ENCODE data around the gene GALNS.
"Not testable (repeated sequence)": the region's sequence is repeated elsewhere in the genome, so short reads cannot be mapped to it uniquely, and the experiment has no call there.

GALNS gene

GRCh38 chr16:88775825-88776224, 80.9 kb downstream of the GALNS start:
- Histone ChIP-seq H3K4me1 (peaks cover 6% of the 10 kb centered on the region), H3K27ac (no peak overlapping the region), H3K79me2 (peaks cover 10% of the 10 kb centered on the region)

GRCh38 chr16:88774544-88775393, 82.0 kb downstream of the GALNS start:
- no peak for TF ChIP-seq CTCF (IDR thresholded peaks at IDR 0.05)
- H3K4me2 ChIP-seq (ENCODE audit: low read length) = no peak overlapping the region
- H3K9ac ChIP-seq = no peak overlapping the region
- no peak overlapping the region for H3K4me3 ChIP-seq (ENCODE audit: low read depth, low read length)
- H3K9me3 ChIP-seq (ENCODE audit: control insufficient read depth, low read length) = no peaks in the 10 kb centered on the region
- no peak overlapping the region for H2AFZ ChIP-seq
- peaks cover 15% of the 10 kb centered on the region for H3K79me2 ChIP-seq
- no peak overlapping the region for H3K27ac ChIP-seq
- H3K4me1 ChIP-seq = peaks cover 13% of the 10 kb centered on the region
- no peaks in the 10 kb centered on the region for H3K36me3 ChIP-seq (ENCODE audit: control insufficient read depth, insufficient read depth, low read length)
- no peaks in the 10 kb centered on the region for H3K27me3 ChIP-seq (ENCODE audit: control insufficient read depth, insufficient read depth, low read length)

More at GRCh38 chr16:88775825-88776224, 80.9 kb downstream of the GALNS start:
- no peaks in the 10 kb centered on the region for H3K9me3 ChIP-seq (ENCODE audit: control insufficient read depth, low read length)
- no peaks in the 10 kb centered on the region for H3K36me3 ChIP-seq (ENCODE audit: control insufficient read depth, insufficient read depth, low read length)
- no peaks in the 10 kb centered on the region for H3K27me3 ChIP-seq (ENCODE audit: control insufficient read depth, insufficient read depth, low read length)
- no peak overlapping the region for H3K4me2 ChIP-seq (ENCODE audit: low read length)
- H3K4me3 ChIP-seq (ENCODE audit: low read depth, low read length) = no peak overlapping the region
- H3K9ac ChIP-seq = no peak overlapping the region
- TF ChIP-seq CTCF (IDR thresholded peaks at IDR 0.05) = no peak
- no peak overlapping the region for H2AFZ ChIP-seq

GRCh38 chr16:88773812-88774291, 82.9 kb downstream of the GALNS start:
- no peak overlapping the region for H3K27ac ChIP-seq
- no peak overlapping the region for H3K4me3 ChIP-seq (ENCODE audit: low read depth, low read length)
- no peak overlapping the region for H3K9ac ChIP-seq
- no peak overlapping the region for H3K4me2 ChIP-seq (ENCODE audit: low read length)
- H3K79me2 ChIP-seq = peaks cover 11% of the 10 kb centered on the region
- no peaks in the 10 kb centered on the region for H3K27me3 ChIP-seq (ENCODE audit: control insufficient read depth, insufficient read depth, low read length)
- H3K36me3 ChIP-seq (ENCODE audit: control insufficient read depth, insufficient read depth, low read length) = no peaks in the 10 kb centered on the region
- no peak for TF ChIP-seq CTCF (IDR thresholded peaks at IDR 0.05)
- H3K4me1 ChIP-seq = peaks cover 13% of the 10 kb centered on the region
- no peak overlapping the region for H2AFZ ChIP-seq
- H3K9me3 ChIP-seq (ENCODE audit: control insufficient read depth, low read length) = no peaks in the 10 kb centered on the region

- no peak overlapping the region for H3K4me3 ChIP-seq (ENCODE audit: low read depth, low read length)
- H3K79me2 ChIP-seq = peaks cover 12% of the 10 kb centered on the region
- H3K4me2 ChIP-seq (ENCODE audit: low read length) = no peak overlapping the region
- no peak for TF ChIP-seq CTCF (IDR thresholded peaks at IDR 0.05)
- H3K4me1 ChIP-seq = peaks cover 13% of the 10 kb centered on the region
- H2AFZ ChIP-seq = no peak overlapping the region
- H3K27me3 ChIP-seq (ENCODE audit: control insufficient read depth, insufficient read depth, low read length) = no peaks in the 10 kb centered on the region
- H3K9me3 ChIP-seq (ENCODE audit: control insufficient read depth, low read length) = no peaks in the 10 kb centered on the region
- H3K36me3 ChIP-seq (ENCODE audit: control insufficient read depth, insufficient read depth, low read length) = no peaks in the 10 kb centered on the region
- H3K9ac ChIP-seq = no peak overlapping the region
- H3K27ac ChIP-seq = no peak overlapping the region
Measured at GRCh38 chr16:88772871-88773811, 83.6 kb downstream of the GALNS start.

- peaks cover 15% of the 10 kb centered on the region for H3K79me2 ChIP-seq
- not testable (repeated sequence) for H2AFZ ChIP-seq; H3K9me3 ChIP-seq (ENCODE audit: control insufficient read depth, low read length); H3K4me3 ChIP-seq (ENCODE audit: low read depth, low read length); H3K27me3 ChIP-seq (ENCODE audit: control insufficient read depth, insufficient read depth, low read length); H3K36me3 ChIP-seq (ENCODE audit: control insufficient read depth, insufficient read depth, low read length); H3K9ac ChIP-seq; H3K4me2 ChIP-seq (ENCODE audit: low read length); H3K27ac ChIP-seq
- H3K4me1 ChIP-seq = peaks cover 13% of the 10 kb centered on the region
Measured at GRCh38 chr16:88771781-88772180, 85.0 kb downstream of the GALNS start.

All from parathyroid adenoma (tissue), 2 donors.